WTC11 (cell line): ENCODE results near the gene DOCK1. TPM values are rescaled to one million over a fixed set of nuclear protein-coding genes. Genes with fewer than 3 reads are reported as not detected.

Experiments
- ATAC-seq: fragments of 200-7000 bp; cut with Tn5 transposase; 2 replicates; pipeline ENCODE4 v1.10.0; 2021; ENCODE audit warnings: mild to moderate bottlenecking, moderate library complexity
- CTCF ChIA-PET: fragments of 300-600 bp; sonication (Branson Sonifier 250); formaldehyde crosslinking; loops from one replicate; lab custom pipeline; 2021; ENCODE audit warnings: antibody characterized with exemption; lab: Charles Lee
- POLR2A ChIA-PET: fragments of 350-600 bp; sonication (Branson Sonifier 250); formaldehyde crosslinking; loops from one replicate; lab custom pipeline; 2021; ENCODE audit warnings: antibody characterized with exemption; lab: Charles Lee
- DNase-seq: peaks from one replicate; pipeline ENCODE4 v3.0.0; 2021; ENCODE audit warnings: low spot score
- H3K27ac Mint-ChIP-seq: 2 replicates; pipeline ENCODE4 v1.8.0; 2021; ENCODE audit warnings: mixed read lengths
- H3K27me3 Mint-ChIP-seq: 2 replicates; pipeline ENCODE4 v1.8.0; 2021; ENCODE audit warnings: low read depth, mild to moderate bottlenecking, moderate library complexity, mixed read lengths
- H3K36me3 Mint-ChIP-seq: 2 replicates; pipeline ENCODE4 v1.8.0; 2021; ENCODE audit warnings: mixed read lengths
- H3K4me1 Mint-ChIP-seq: 2 replicates; pipeline ENCODE4 v1.8.0; 2022; ENCODE audit warnings: mixed read lengths
- H3K4me3 Mint-ChIP-seq: 2 replicates; pipeline ENCODE4 v1.8.0; 2021; ENCODE audit warnings: mild to moderate bottlenecking, moderate library complexity, mixed read lengths
- H3K9me3 Mint-ChIP-seq: 2 replicates; pipeline ENCODE4 v1.8.0; 2021; ENCODE audit warnings: mixed read lengths
- FOXP1 ChIP-seq: sonication (generic); formaldehyde crosslinking; IDR thresholded peaks from 2 replicates; pipeline ENCODE4 v1.8.0; 2022; ENCODE audit warnings: missing genetic modification reagents, mild to moderate bottlenecking, moderate library complexity, borderline replicate concordance
- GRHL2 ChIP-seq: fragments of 250-450 bp; sonication (Bioruptor Pico); IDR thresholded peaks from 2 replicates; pipeline ENCODE4 v1.8.0; 2022; ENCODE audit warnings: mild to moderate bottlenecking, moderate library complexity; ENCODE audit not compliant: insufficient replicate concordance, severe bottlenecking
- IRF2 ChIP-seq: sonication (generic); formaldehyde crosslinking; IDR thresholded peaks from 2 replicates; pipeline ENCODE4 v1.8.0; 2022; ENCODE audit warnings: low read depth, missing genetic modification reagents, borderline replicate concordance
- KAT7 ChIP-seq: sonication (generic); formaldehyde crosslinking; IDR thresholded peaks from 2 replicates; pipeline ENCODE4 v1.8.1; 2023; ENCODE audit warnings: missing genetic modification reagents, mild to moderate bottlenecking, borderline replicate concordance
- NFE2L1 ChIP-seq: sonication (generic); formaldehyde crosslinking; IDR thresholded peaks from 2 replicates; pipeline ENCODE4 v1.8.1; 2023; ENCODE audit warnings: missing genetic modification reagents
- NR2C2 ChIP-seq: sonication (generic); formaldehyde crosslinking; IDR thresholded peaks from 2 replicates; pipeline ENCODE4 v1.8.0; 2022; ENCODE audit warnings: mild to moderate bottlenecking, missing genetic modification reagents
- OVOL2 ChIP-seq: fragments of 250-450 bp; sonication (Bioruptor Pico); IDR thresholded peaks from 2 replicates; pipeline ENCODE4 v1.9.0; 2021; ENCODE audit warnings: mild to moderate bottlenecking, borderline replicate concordance
- SP1 ChIP-seq: sonication (generic); formaldehyde crosslinking; conservative IDR thresholded peaks from 2 replicates; pipeline ENCODE4 v1.8.1; 2022; ENCODE audit warnings: missing genetic modification reagents
- total RNA-seq: library from RNA; stranded (reverse); gene quantifications from 3 replicates; pipeline ENCODE4 v1.2.3, GENCODE V29; 2021
- TF ChIP-seq, protein P1 (sequence below): sonication (generic); formaldehyde crosslinking; IDR thresholded peaks from 2 replicates; pipeline ENCODE4 v1.8.0; 2022; ENCODE audit warnings: missing genetic modification reagents
- TF ChIP-seq, protein P2 (sequence below): sonication (generic); formaldehyde crosslinking; IDR thresholded peaks from 2 replicates; pipeline ENCODE4 v1.8.1; 2023; ENCODE audit warnings: mild to moderate bottlenecking, missing genetic modification reagents
- TF ChIP-seq, protein P3 (sequence below): sonication (generic); formaldehyde crosslinking; IDR thresholded peaks from 2 replicates; pipeline ENCODE4 v1.8.1; 2023; ENCODE audit warnings: mild to moderate bottlenecking, missing genetic modification reagents, moderate library complexity
- TF ChIP-seq, protein P4 (sequence below): sonication (generic); formaldehyde crosslinking; IDR thresholded peaks from 2 replicates; pipeline ENCODE4 v1.8.1; 2022; ENCODE audit warnings: low read depth, missing genetic modification reagents, borderline replicate concordance
- TF ChIP-seq, protein P5 (sequence below): fragments of 250-450 bp; sonication (Bioruptor Pico); conservative IDR thresholded peaks from 2 replicates; pipeline ENCODE4 v1.9.0; 2021; ENCODE audit warnings: mild to moderate bottlenecking
- TF ChIP-seq, protein P6 (sequence below): sonication (generic); formaldehyde crosslinking; IDR thresholded peaks from 2 replicates; pipeline ENCODE4 v1.8.0; 2023; ENCODE audit warnings: mild to moderate bottlenecking, missing genetic modification reagents
- TF ChIP-seq, protein P7 (sequence below): sonication (generic); formaldehyde crosslinking; IDR thresholded peaks from 2 replicates; pipeline ENCODE4 v1.8.1; 2022; ENCODE audit warnings: low read depth, mild to moderate bottlenecking, moderate library complexity, missing genetic modification reagents, borderline replicate concordance
- TF ChIP-seq, protein P8 (sequence below): sonication (generic); formaldehyde crosslinking; IDR thresholded peaks from 2 replicates; pipeline ENCODE4 v1.8.1; 2023; ENCODE audit warnings: mild to moderate bottlenecking, missing genetic modification reagents, borderline replicate concordance

The DOCK1 gene
- total RNA-seq, 1 experiment from 2014 or later = 52.1 TPM

DNA sequence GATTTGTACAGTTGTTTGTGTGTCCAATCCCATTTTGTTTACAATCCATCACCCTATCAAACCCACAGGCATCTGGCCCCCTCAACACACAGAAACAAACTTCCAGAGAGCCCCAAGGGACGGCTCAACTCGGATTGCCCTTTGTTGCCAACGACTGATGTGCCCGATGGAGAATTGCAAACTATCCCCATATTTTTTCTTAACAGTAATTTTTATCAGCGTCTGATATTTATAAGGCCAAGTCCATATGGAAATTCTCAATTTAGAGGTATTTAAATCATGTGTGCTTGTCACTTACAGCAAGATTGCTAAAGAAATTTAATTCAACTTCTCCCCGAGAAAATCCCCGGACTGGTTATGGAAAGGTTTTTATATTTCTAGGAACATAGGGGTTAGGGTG is 530.0 kb downstream of the DOCK1 start (continued):
- TF ChIP-seq, protein P1, sequence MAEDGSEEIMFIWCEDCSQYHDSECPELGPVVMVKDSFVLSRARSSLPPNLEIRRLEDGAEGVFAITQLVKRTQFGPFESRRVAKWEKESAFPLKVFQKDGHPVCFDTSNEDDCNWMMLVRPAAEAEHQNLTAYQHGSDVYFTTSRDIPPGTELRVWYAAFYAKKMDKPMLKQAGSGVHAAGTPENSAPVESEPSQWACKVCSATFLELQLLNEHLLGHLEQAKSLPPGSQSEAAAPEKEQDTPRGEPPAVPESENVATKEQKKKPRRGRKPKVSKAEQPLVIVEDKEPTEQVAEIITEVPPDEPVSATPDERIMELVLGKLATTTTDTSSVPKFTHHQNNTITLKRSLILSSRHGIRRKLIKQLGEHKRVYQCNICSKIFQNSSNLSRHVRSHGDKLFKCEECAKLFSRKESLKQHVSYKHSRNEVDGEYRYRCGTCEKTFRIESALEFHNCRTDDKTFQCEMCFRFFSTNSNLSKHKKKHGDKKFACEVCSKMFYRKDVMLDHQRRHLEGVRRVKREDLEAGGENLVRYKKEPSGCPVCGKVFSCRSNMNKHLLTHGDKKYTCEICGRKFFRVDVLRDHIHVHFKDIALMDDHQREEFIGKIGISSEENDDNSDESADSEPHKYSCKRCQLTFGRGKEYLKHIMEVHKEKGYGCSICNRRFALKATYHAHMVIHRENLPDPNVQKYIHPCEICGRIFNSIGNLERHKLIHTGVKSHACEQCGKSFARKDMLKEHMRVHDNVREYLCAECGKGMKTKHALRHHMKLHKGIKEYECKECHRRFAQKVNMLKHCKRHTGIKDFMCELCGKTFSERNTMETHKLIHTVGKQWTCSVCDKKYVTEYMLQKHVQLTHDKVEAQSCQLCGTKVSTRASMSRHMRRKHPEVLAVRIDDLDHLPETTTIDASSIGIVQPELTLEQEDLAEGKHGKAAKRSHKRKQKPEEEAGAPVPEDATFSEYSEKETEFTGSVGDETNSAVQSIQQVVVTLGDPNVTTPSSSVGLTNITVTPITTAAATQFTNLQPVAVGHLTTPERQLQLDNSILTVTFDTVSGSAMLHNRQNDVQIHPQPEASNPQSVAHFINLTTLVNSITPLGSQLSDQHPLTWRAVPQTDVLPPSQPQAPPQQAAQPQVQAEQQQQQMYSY (CRISPR knock-in tag) = no peak
- no peak for TF ChIP-seq OVOL2 (CRISPR knock-in tag)
- TF ChIP-seq GRHL2 (CRISPR knock-in tag) = no peak
- TF ChIP-seq NR2C2 (CRISPR knock-in tag) = no peak
- TF ChIP-seq, protein P2, sequence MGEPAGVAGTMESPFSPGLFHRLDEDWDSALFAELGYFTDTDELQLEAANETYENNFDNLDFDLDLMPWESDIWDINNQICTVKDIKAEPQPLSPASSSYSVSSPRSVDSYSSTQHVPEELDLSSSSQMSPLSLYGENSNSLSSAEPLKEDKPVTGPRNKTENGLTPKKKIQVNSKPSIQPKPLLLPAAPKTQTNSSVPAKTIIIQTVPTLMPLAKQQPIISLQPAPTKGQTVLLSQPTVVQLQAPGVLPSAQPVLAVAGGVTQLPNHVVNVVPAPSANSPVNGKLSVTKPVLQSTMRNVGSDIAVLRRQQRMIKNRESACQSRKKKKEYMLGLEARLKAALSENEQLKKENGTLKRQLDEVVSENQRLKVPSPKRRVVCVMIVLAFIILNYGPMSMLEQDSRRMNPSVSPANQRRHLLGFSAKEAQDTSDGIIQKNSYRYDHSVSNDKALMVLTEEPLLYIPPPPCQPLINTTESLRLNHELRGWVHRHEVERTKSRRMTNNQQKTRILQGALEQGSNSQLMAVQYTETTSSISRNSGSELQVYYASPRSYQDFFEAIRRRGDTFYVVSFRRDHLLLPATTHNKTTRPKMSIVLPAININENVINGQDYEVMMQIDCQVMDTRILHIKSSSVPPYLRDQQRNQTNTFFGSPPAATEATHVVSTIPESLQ = no peak
- TF ChIP-seq IRF2 (CRISPR knock-in tag) = no peak
- TF ChIP-seq, protein P3, sequence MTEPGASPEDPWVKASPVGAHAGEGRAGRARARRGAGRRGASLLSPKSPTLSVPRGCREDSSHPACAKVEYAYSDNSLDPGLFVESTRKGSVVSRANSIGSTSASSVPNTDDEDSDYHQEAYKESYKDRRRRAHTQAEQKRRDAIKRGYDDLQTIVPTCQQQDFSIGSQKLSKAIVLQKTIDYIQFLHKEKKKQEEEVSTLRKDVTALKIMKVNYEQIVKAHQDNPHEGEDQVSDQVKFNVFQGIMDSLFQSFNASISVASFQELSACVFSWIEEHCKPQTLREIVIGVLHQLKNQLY = no peak
- TF ChIP-seq, protein P4, sequence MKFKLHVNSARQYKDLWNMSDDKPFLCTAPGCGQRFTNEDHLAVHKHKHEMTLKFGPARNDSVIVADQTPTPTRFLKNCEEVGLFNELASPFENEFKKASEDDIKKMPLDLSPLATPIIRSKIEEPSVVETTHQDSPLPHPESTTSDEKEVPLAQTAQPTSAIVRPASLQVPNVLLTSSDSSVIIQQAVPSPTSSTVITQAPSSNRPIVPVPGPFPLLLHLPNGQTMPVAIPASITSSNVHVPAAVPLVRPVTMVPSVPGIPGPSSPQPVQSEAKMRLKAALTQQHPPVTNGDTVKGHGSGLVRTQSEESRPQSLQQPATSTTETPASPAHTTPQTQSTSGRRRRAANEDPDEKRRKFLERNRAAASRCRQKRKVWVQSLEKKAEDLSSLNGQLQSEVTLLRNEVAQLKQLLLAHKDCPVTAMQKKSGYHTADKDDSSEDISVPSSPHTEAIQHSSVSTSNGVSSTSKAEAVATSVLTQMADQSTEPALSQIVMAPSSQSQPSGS (CRISPR knock-in tag) = no peak
- no peak for TF ChIP-seq FOXP1 (CRISPR knock-in tag)
- TF ChIP-seq NFE2L1 (CRISPR knock-in tag) = no peak
- TF ChIP-seq, protein P5, sequence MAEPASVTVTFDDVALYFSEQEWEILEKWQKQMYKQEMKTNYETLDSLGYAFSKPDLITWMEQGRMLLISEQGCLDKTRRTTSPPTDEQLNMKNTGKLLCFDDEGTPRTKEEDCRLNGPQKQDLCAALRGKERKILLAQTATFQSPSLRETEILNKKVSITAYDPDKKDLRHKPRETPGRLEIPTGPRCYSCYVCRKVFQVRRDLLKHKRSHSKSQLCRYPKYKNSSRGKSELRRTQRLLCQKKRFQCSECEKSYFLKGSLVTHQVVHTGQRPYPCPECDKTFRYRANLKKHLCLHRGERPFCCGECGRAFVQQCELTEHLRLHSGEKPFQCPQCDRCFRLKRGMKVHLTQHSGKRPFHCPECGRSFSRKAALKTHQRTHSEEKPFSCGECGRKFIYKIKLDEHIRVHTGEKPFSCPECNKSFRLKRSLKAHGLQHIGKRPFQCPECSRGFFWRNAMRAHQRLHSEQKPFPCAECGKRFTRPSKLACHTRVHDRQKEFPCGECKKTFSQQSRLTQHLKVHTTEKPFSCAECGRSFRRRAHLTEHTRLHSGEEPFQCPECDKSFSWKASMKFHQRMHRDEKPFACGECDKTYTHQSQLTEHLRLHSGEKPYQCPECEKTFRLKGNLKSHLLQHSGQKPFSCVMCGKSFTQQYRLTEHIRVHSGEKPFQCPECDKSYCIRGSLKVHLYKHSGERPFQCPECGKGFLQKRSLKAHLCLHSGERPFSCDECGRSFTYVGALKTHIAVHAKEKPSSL (CRISPR knock-in tag) = no peak
- no peak for TF ChIP-seq KAT7 (CRISPR knock-in tag)

DNA sequence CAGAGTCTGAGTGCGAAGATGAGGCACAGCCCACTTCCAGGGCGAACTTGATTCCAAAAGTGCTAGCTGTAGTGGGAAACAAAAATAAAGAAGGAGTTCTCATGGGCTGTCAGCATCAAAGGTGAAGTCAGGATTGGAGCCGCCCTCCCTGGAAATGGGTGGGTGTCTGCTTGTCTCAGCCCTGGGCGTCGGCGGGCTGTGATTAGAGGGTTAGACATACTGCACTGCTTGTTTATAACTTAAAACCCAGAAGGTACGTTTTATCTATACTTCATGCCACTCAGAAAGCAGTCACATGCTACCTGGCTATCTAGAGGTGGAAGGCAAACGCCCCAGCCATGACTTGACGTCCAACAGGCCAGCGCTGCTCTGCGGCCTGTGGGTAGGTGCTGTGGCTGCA is 535.1 kb downstream of the DOCK1 start:
- CTCF ChIA-PET = no interaction called here
- POLR2A ChIA-PET = no interaction called here
- Mint-ChIP-seq H3K27ac (peak overlapping the region; percentile 36), H3K36me3 (peaks cover 52% of the 10 kb centered on the region), H3K4me1 (peaks cover 24% of the 10 kb centered on the region), H3K27me3 (no peaks in the 10 kb centered on the region), H3K9me3 (peaks cover 18% of the 10 kb centered on the region), H3K4me3 (no peak overlapping the region)
- DNase-seq = no peak
- no peak for ATAC-seq
- no peak for TF ChIP-seq SP1 (CRISPR knock-in tag)
- TF ChIP-seq, protein P6, sequence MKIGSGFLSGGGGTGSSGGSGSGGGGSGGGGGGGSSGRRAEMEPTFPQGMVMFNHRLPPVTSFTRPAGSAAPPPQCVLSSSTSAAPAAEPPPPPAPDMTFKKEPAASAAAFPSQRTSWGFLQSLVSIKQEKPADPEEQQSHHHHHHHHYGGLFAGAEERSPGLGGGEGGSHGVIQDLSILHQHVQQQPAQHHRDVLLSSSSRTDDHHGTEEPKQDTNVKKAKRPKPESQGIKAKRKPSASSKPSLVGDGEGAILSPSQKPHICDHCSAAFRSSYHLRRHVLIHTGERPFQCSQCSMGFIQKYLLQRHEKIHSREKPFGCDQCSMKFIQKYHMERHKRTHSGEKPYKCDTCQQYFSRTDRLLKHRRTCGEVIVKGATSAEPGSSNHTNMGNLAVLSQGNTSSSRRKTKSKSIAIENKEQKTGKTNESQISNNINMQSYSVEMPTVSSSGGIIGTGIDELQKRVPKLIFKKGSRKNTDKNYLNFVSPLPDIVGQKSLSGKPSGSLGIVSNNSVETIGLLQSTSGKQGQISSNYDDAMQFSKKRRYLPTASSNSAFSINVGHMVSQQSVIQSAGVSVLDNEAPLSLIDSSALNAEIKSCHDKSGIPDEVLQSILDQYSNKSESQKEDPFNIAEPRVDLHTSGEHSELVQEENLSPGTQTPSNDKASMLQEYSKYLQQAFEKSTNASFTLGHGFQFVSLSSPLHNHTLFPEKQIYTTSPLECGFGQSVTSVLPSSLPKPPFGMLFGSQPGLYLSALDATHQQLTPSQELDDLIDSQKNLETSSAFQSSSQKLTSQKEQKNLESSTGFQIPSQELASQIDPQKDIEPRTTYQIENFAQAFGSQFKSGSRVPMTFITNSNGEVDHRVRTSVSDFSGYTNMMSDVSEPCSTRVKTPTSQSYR = no peak
- TF ChIP-seq, protein P7, sequence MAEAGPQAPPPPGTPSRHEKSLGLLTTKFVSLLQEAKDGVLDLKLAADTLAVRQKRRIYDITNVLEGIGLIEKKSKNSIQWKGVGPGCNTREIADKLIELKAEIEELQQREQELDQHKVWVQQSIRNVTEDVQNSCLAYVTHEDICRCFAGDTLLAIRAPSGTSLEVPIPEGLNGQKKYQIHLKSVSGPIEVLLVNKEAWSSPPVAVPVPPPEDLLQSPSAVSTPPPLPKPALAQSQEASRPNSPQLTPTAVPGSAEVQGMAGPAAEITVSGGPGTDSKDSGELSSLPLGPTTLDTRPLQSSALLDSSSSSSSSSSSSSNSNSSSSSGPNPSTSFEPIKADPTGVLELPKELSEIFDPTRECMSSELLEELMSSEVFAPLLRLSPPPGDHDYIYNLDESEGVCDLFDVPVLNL (CRISPR knock-in tag) = no peak
- TF ChIP-seq, protein P8, sequence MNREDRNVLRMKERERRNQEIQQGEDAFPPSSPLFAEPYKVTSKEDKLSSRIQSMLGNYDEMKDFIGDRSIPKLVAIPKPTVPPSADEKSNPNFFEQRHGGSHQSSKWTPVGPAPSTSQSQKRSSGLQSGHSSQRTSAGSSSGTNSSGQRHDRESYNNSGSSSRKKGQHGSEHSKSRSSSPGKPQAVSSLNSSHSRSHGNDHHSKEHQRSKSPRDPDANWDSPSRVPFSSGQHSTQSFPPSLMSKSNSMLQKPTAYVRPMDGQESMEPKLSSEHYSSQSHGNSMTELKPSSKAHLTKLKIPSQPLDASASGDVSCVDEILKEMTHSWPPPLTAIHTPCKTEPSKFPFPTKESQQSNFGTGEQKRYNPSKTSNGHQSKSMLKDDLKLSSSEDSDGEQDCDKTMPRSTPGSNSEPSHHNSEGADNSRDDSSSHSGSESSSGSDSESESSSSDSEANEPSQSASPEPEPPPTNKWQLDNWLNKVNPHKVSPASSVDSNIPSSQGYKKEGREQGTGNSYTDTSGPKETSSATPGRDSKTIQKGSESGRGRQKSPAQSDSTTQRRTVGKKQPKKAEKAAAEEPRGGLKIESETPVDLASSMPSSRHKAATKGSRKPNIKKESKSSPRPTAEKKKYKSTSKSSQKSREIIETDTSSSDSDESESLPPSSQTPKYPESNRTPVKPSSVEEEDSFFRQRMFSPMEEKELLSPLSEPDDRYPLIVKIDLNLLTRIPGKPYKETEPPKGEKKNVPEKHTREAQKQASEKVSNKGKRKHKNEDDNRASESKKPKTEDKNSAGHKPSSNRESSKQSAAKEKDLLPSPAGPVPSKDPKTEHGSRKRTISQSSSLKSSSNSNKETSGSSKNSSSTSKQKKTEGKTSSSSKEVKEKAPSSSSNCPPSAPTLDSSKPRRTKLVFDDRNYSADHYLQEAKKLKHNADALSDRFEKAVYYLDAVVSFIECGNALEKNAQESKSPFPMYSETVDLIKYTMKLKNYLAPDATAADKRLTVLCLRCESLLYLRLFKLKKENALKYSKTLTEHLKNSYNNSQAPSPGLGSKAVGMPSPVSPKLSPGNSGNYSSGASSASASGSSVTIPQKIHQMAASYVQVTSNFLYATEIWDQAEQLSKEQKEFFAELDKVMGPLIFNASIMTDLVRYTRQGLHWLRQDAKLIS (CRISPR knock-in tag) = no peak
